ENCODE results near the gene EPS15.
A peak's percentile ranks its signal among the peaks of the same experiment; 100 is the strongest.

Gene EPS15

GRCh38 chr1:51518033-51518585 lies 957 bp downstream of the EPS15 start:
- TF ChIP-seq CTCF (conservative IDR thresholded peaks at IDR 0.05), result no peak
- H3K27ac ChIP-seq, result peak overlapping the region; percentile 95

DNA sequence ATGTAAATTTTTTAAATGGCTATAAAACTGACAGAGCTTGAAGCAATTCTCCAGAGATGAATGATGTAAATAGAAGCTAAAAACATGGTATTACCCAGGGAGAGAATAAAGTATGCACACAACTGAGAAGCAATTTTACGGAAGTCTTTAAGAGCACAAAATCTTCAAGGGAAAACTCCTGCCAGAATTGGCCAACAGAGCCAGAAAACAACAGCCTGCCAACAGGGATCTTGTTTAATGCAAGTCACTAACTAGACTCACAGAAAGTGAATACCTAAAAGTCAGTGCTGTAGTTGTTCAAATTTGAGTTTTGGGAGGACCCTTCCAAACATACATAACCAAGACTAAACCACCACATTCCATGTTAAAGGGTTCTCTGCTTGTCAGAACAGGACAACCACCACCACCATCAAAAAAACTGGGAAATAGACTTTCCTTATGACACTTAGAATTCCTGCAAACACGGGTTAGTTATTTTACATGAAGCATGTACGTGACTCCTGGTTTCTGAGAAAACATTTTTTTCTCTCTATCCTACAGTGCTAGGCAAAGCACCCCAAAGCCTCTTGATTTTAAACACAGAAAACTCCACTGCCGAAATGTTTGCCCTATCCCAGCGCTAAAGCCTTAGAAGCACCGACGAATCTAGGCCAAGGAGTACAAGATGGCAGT lies 1.6 kb downstream of the EPS15 start:
- H3K27ac ChIP-seq, result peak overlapping the region; percentile 95
- no peak for TF ChIP-seq CTCF (conservative IDR thresholded peaks at IDR 0.05)

GRCh38 chr1:51516649-51517158 lies 2.4 kb downstream of the EPS15 start:
- H3K27ac ChIP-seq, result peak overlapping the region; percentile 95
- no peak for TF ChIP-seq CTCF (conservative IDR thresholded peaks at IDR 0.05)

- peak overlapping the region; percentile 95 for H3K27ac ChIP-seq
- no peak for TF ChIP-seq CTCF (conservative IDR thresholded peaks at IDR 0.05)
Observed at GRCh38 chr1:51515982-51516648, 3.0 kb downstream of the EPS15 start.

- H3K27ac ChIP-seq, result peak overlapping the region; percentile 95
Observed at GRCh38 chr1:51515312-51515960, 3.6 kb downstream of the EPS15 start.

DNA sequence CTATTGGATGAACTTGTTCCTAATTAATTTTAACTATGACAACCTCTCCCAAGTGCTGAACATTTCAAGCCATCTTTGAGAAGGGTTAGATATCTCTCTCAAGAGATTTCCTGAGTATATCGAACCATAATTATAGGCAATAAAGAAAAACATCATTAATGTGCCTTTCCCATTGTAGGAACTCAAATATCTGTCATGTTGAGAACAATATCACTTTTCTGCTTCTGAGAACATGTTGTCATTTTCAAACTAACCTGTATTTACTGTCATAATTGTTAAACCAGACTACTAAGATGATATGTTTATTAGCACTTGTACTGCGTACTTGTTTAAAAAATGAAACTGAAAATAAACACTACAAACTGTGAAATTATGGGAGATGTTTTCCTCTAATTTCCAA lies 4.3 kb downstream of the EPS15 start:
- TF ChIP-seq CTCF (conservative IDR thresholded peaks at IDR 0.05), result no peak
- peak overlapping the region; percentile 95; the same call in 1 of the 2 replicates for H3K27ac ChIP-seq

More at GRCh38 chr1:51515312-51515960, 3.6 kb downstream of the EPS15 start:
- no peak for TF ChIP-seq CTCF (conservative IDR thresholded peaks at IDR 0.05)

- TF ChIP-seq CTCF (conservative IDR thresholded peaks at IDR 0.05), result no peak
- no peak overlapping the region for H3K27ac ChIP-seq
Observed at GRCh38 chr1:51512606-51513005, 6.5 kb downstream of the EPS15 start.
